OCI-LY3 (cell line): ENCODE measurements around the gene HACD1.
A peak's percentile ranks its signal among the peaks of the same experiment; 100 is the strongest.

Experiments
- H2AFZ ChIP-seq: fragments of 200-600, 300-600 bp; shearing (Covaris generic); 2 replicates; pipeline ENCODE4 v1.6.0; 2014; ENCODE audit warnings: antibody characterized with exemption, low read depth, low read length
- H3K27ac ChIP-seq: fragments of 200-600, 300-600 bp; sonication (generic); 2 replicates; pipeline ENCODE4 v1.5.1; 2014; ENCODE audit warnings: mild to moderate bottlenecking, low read length, moderate library complexity, mixed read lengths
- H3K27me3 ChIP-seq: fragments of 200-600, 300-600 bp; sonication (generic); 2 replicates; pipeline ENCODE4 v1.6.1; 2014; ENCODE audit warnings: low read depth, low read length, mixed read lengths
- H3K36me3 ChIP-seq: fragments of 200-600, 300-600 bp; sonication (generic); replicated peaks from 2 replicates; pipeline ENCODE3; 2014; ENCODE audit warnings: low read depth, low read length, mixed read lengths
- H3K4me1 ChIP-seq: fragments of 300-600, 200-600 bp; sonication (generic); 2 replicates; pipeline ENCODE4 v1.6.1; 2014; ENCODE audit warnings: low read length, mixed read lengths
- H3K4me2 ChIP-seq: fragments of 200-600, 300-600 bp; sonication (generic); 2 replicates; pipeline ENCODE4 v1.6.1; 2014; ENCODE audit warnings: low read length, mixed read lengths
- H3K4me3 ChIP-seq: fragments of 300-600, 200-600 bp; sonication (generic); 2 replicates; pipeline ENCODE4 v1.5.1; 2014; ENCODE audit warnings: antibody characterized with exemption, mild to moderate bottlenecking, low read length, moderate library complexity
- H3K79me2 ChIP-seq: fragments of 300-600, 200-600 bp; shearing (Covaris generic); 2 replicates; pipeline ENCODE4 v1.6.1; 2014; ENCODE audit warnings: mild to moderate bottlenecking, low read length, mixed read lengths
- H3K9ac ChIP-seq: fragments of 300-600, 200-600 bp; shearing (Covaris generic); 2 replicates; pipeline ENCODE4 v1.6.0; 2014; ENCODE audit warnings: mild to moderate bottlenecking, low read length, moderate library complexity
- H3K9me3 ChIP-seq: fragments of 200-600, 300-600 bp; shearing (Covaris generic); 2 replicates; pipeline ENCODE4 v1.6.1; 2014; ENCODE audit warnings: low read length, mixed read lengths; ENCODE audit not compliant: insufficient read depth
- H4K20me1 ChIP-seq: fragments of 200-600, 300-600 bp; sonication (generic); 2 replicates; pipeline ENCODE4 v1.6.1; 2016; ENCODE audit warnings: low read length, mixed read lengths; ENCODE audit not compliant: insufficient read depth
- CTCF ChIP-seq: fragments of 200-600, 300-600 bp; sonication (generic); IDR thresholded peaks from 2 replicates; pipeline ENCODE4 v1.5.1; 2014; ENCODE audit warnings: antibody characterized with exemption, low read length, low read depth
- EZH2phosphoT487 ChIP-seq: fragments of 200-600 bp; shearing (Covaris generic); IDR thresholded peaks from 2 replicates; pipeline ENCODE4 v1.6.1; 2018; ENCODE audit warnings: antibody characterized with exemption, mixed run types, low read depth

The HACD1 gene

GRCh38 chr10:17643755-17644484 lies 26.7 kb upstream of the HACD1 start, which contains the start of gene STAM:
STAM (plus strand) TSS chr10:17644151; CDS start chr10:17644340, 189 bp downstream.
- peak within 1 kb of the TSS; percentile 87 for H2AFZ ChIP-seq
- H3K4me3 ChIP-seq = peak within 1 kb of the TSS; percentile 99
- H3K9ac ChIP-seq = peak within 1 kb of the TSS; percentile 90
- no peaks in the 10 kb centered on the region for H3K27me3 ChIP-seq
- H4K20me1 ChIP-seq = 0 out of 2 replicates have a peak, but pooled peaks cover 3% of the 10 kb centered on the region
- H3K4me1 ChIP-seq = peaks cover 21% of the 10 kb centered on the region
- no peaks in the 10 kb centered on the region for H3K9me3 ChIP-seq
- H3K79me2 ChIP-seq = peaks cover 69% of the 10 kb centered on the region
- peak within 1 kb of the TSS; percentile 84 for H3K27ac ChIP-seq
- no peak for TF ChIP-seq CTCF
- no peak for TF ChIP-seq EZH2phosphoT487
- H3K36me3 ChIP-seq = no peaks in the 10 kb centered on the region
- peak within 1 kb of the TSS; percentile 97 for H3K4me2 ChIP-seq

- H3K36me3 ChIP-seq = no peaks in the 10 kb centered on the region
- H3K9ac ChIP-seq = peak overlapping the region; percentile 90
- peaks cover 21% of the 10 kb centered on the region for H3K4me1 ChIP-seq
- H3K4me3 ChIP-seq = peak overlapping the region; percentile 99
- no peaks in the 10 kb centered on the region for H3K27me3 ChIP-seq
- TF ChIP-seq CTCF (no peak), EZH2phosphoT487 (no peak)
- peak overlapping the region; percentile 82 for H3K4me2 ChIP-seq
- H4K20me1 ChIP-seq = 0 out of 2 replicates have a peak, but pooled peaks cover 3% of the 10 kb centered on the region
- peak overlapping the region; percentile 84 for H3K27ac ChIP-seq
- H2AFZ ChIP-seq = peak overlapping the region; percentile 87
- H3K9me3 ChIP-seq = no peaks in the 10 kb centered on the region
- H3K79me2 ChIP-seq = peaks cover 63% of the 10 kb centered on the region
Measured at GRCh38 chr10:17643339-17643754, 26.2 kb upstream of the HACD1 start.

GRCh38 chr10:17640331-17640816 lies 23.2 kb upstream of the HACD1 start:
- Histone ChIP-seq H3K4me1 (peaks cover 13% of the 10 kb centered on the region), H3K4me2 (no peak overlapping the region), H3K27ac (no peak overlapping the region), H3K4me3 (no peak overlapping the region), H3K79me2 (peaks cover 34% of the 10 kb centered on the region), H3K9me3 (no peaks in the 10 kb centered on the region), H4K20me1 (no peaks in the 10 kb centered on the region), H3K9ac (no peak overlapping the region), H2AFZ (no peak overlapping the region), H3K27me3 (no peaks in the 10 kb centered on the region), H3K36me3 (no peaks in the 10 kb centered on the region)
- no peak for TF ChIP-seq CTCF
- TF ChIP-seq EZH2phosphoT487 = no peak

- TF ChIP-seq EZH2phosphoT487 (no peak), CTCF (no peak)
- Histone ChIP-seq H4K20me1 (no peaks in the 10 kb centered on the region), H3K27me3 (no peaks in the 10 kb centered on the region), H3K27ac (no peak overlapping the region), H3K4me3 (no peak overlapping the region), H3K4me2 (no peak overlapping the region), H3K79me2 (peaks cover 11% of the 10 kb centered on the region), H3K4me1 (peaks cover 9% of the 10 kb centered on the region), H3K9me3 (no peaks in the 10 kb centered on the region), H3K9ac (no peak overlapping the region), H3K36me3 (no peaks in the 10 kb centered on the region), H2AFZ (no peak overlapping the region)
Measured at GRCh38 chr10:17637869-17638268, 20.7 kb upstream of the HACD1 start.
